Measurements from ENCODE around the gene FASN.

- TF ChIP-seq EZH2phosphoT487 (IDR thresholded peaks at IDR 0.05; ENCODE audit: borderline replicate concordance, low read depth, low read length) (no peak), CTCF (conservative IDR thresholded peaks at IDR 0.05; ENCODE audit: low read length) (no peak)
These were observed 685 bp downstream of the FASN start for GRCh38 chr17:82097184-82097918.
